SK-N-SH (cell line): ENCODE data around the gene HPN.

Experiments
- GABPA ChIP-seq: IDR thresholded peaks from 2 replicates; pipeline ENCODE4 v1.4.0; 2012; ENCODE audit warnings: low read depth, mild to moderate bottlenecking
- MEF2A ChIP-seq: IDR thresholded peaks from 2 replicates; pipeline ENCODE4 v1.4.0; 2012; ENCODE audit warnings: low read depth, borderline replicate concordance
- RXRA ChIP-seq: IDR thresholded peaks from 2 replicates; pipeline ENCODE4 v1.4.0; 2012; ENCODE audit warnings: low read depth, mild to moderate bottlenecking, borderline replicate concordance

DNA sequence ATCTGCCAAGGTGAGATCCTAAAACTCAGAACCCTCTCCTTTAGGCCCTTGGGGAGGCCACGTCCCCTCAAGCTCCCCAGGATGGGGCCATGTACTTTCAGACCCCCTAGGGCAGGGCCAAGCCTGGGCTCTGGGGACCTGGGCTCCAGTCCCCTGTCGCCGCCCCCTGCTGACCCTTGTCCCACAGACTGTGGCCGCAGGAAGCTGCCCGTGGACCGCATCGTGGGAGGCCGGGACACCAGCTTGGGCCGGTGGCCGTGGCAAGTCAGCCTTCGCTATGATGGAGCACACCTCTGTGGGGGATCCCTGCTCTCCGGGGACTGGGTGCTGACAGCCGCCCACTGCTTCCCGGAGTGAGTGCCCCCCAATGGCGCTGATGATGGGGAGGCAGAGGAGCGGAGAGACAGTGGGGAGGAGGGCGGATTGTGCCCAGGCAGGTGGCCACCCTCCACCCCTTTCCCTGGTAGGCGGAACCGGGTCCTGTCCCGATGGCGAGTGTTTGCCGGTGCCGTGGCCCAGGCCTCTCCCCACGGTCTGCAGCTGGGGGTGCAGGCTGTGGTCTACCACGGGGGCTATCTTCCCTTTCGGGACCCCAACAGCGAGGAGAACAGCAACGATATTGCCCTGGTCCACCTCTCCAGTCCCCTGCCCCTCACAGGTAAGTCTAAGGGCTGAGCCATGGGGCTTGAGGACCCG lies 18.8 kb downstream of the HPN start:
- TF ChIP-seq RXRA, result no peak
- TF ChIP-seq MEF2A, result no peak
- TF ChIP-seq GABPA, result no peak
